HG02571 (cell line): ENCODE results near the gene POC1B.

Experiments
- ATAC-seq: cut with Tn5 transposase; IDR thresholded peaks from one replicate; pipeline ENCODE4 v1.9.1; 2021; ENCODE audit warnings: mild to moderate bottlenecking, moderate library complexity; ENCODE audit not compliant: unreplicated experiment

Gene POC1B

DNA sequence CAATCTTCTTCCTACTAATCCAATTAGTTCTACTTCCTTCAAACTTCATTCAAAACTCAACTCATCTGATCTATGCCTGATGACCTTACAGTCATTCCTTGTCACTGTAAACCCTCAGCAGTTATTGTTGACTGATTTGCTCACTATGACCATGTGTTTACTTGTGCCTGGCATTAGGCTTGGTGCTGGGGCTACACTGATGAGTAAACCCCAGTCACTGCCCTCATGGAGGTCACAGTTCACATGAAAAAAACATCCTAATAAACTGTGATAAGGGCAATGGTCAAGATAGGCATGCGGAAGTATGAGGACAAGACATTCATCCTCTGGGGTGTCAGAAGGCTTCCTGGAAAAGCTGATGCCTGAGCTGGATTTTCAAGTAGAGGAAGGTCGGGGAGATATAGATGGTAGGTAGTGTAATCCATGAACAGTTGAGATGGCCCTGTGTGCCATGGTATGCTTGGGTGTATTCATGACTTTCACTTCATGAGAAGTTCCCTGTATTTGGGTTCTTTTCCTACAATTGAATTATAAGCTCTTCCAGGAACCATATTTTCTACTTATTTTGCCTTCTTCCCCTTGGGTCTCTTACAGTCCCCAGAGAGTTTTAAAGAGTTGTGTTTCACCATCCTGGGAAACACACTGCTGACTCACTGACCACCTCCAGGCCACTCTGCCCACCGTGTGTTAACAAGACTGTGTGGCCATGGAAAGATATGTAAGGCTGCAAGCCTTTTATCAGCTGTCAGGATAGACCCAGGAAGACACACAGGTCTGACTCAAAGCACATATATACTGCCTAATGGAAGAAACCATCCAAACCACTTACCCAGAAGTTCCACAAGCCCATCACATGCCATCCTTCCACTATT is 134.8 kb downstream of the POC1B start:
- ATAC-seq, result no peak

DNA sequence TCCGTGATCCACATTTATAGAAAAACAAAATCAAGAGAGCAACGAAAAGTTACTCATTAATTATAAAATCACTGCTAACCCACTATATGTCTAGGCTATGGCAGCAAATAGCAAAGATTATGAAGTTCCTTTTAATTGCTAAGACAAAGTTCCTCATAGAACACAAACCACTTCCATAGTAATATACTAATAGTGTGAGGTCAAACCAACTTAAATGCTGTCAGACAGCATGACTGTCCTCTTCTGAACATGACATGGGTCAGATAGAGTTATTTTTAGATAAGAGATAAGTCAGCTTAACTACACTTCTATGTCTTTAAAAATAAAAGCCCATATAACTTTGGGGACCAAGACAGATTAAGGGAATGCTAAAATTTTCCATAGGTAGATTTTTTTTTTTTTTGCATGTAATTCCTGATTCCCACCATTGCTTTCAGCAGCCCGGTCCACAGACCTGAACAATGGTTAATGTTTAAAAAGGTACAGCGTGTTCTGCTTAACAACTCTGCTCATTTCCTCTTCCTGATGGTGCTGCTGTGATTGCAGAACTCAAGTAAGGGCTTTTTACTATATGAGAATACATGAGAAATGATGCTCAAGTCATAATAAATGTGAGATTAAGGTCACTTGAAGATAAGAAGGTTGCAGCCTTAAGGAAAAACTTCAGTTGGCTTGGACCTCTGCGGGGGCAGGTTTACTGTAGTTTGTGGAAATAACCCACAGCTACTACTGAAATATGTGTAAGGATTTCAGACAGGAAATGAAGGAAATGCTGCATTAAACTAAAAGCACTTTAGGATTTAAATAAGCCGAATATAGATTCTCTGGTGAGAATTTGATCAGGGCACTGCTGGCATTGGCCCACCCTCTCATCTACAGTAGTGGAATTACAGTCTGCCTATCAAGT is 135.8 kb downstream of the POC1B start:
- no peak for ATAC-seq

GRCh38 chr12:89386138-89386537 is 139.7 kb downstream of the POC1B start:
- ATAC-seq, result no peak

DNA sequence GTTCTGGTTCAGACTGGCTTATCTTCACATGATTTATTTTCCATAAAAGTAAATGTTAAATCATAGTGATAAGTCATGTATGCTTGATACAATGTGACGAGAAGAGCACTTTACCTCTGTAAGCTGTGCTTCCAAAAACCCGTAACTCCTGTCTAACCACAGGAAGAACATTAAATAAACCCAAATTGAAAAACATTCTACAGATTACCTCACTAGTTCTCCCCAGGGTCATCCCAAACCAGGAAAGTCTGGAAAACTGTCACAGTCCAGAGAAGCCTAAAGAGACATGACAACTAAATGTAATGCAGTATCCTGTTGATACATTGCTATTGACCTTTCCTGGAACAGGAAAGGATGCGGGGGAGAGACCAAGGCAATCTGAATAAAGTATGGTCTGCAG is 141.0 kb downstream of the POC1B start:
- ATAC-seq, result no peak

GRCh38 chr12:89384050-89384758 is 141.6 kb downstream of the POC1B start:
- no peak for ATAC-seq

GRCh38 chr12:89383235-89384049 is 142.4 kb downstream of the POC1B start:
- ATAC-seq, result no peak

DNA sequence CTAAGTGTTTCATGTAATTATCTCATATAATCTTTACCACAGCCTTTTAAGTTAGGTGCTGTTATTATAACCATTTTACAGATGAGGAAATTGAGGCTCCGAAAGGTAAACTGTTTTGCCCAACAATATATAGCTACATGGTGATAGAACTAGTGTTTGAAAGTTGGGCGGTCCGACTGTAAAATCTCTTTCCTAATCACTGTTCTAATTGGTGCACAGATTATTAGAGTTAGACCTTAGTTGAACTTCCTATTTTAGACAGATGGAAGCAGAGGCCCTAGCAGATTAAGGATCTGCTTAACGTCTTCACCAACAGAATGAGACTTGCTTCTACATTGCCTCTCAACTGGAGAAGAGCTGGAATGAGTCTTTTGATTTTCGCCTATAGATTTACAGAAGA is 143.5 kb downstream of the POC1B start:
- ATAC-seq, result no peak

GRCh38 chr12:89379839-89380467 is 145.9 kb downstream of the POC1B start:
- no peak for ATAC-seq

DNA sequence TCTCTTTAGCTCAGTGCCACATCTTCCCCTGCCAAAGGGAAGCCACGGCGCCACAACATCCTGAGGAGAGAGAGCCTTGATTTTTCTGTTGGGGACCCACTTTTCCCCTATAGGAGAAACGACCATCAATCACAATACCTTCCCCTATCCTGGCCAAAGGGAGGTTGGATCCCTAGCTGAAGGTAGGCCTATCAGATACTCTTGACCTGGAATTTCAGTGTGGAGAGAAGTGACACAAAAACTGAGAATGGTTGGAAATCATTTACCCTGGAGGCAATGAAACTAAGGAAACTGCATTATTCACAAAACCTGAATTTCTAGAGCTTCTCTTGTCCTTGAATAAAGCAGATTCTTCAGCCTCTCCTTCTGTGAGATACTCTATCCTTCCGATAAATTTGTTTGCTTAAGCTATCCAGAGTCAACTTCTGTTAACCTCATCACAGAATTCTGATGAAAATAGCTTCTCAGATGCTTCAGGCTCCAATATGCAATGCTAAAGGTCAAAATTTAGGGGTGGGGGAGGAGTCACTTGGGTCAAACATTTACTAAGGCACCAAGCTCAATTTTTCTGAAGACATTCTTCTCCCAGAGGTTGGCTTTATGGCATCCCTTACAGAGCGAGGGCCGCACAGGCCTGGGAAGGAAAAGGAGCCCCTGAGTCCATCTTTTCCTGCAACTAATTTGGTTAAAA is 146.6 kb downstream of the POC1B start:
- ATAC-seq, result no peak

DNA sequence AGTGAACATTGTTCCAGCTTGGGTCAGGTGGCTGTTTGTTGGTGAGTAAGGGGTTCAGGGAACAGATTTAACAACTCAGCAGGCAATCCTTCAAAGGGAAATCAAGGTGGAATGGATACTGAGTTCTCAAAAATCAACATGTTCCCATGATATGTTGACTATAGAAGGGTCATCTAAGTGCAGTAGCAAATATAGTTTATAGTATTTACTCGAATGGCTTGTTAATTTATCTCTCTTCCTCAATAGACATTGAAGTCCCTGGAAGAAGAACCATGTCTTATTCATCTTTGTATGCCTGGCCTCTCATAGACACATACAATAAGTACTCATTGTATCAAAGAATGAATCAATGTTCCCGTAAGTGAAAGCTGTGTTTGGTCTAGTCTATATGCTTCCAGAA is 149.0 kb downstream of the POC1B start:
- ATAC-seq, result no peak

DNA sequence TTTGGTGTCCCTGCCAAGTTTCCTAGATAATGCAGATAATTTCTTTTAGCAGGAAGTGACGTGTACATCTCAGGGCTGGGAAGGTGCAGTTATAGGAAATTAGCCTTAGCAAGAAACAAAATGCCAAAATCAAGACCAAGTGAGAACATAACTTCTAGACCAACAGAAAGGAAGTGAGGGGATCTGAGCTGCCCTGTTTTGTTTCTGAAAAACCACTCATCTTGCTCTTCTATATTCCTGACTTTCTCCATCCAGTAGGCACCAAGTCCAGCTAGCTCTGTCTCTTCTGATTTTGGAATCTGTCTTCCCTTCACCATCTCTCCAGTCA is 149.7 kb downstream of the POC1B start:
- no peak for ATAC-seq

- no peak for ATAC-seq
Observed at GRCh38 chr12:89373763-89374572, 151.9 kb downstream of the POC1B start.

- ATAC-seq, result no peak
Observed at GRCh38 chr12:89372584-89373370, 153.1 kb downstream of the POC1B start.

GRCh38 chr12:89370850-89371249 is 155.0 kb downstream of the POC1B start:
- ATAC-seq, result no peak

GRCh38 chr12:89370421-89370831 is 155.4 kb downstream of the POC1B start:
- ATAC-seq, result no peak
